VCaP (cell line): Measurements from ENCODE around the gene CCDC81.

Experiments used
- H3K27ac ChIP-seq: fragments of 450-650 bp; 2 replicates; pipeline ENCODE4 v1.5.1; 2017
- CTCF ChIP-seq: fragments of 450-650 bp; conservative IDR thresholded peaks from 2 replicates; pipeline ENCODE4 v1.5.1; 2017; ENCODE audit warnings: mild to moderate bottlenecking, moderate library complexity

The CCDC81 gene

DNA sequence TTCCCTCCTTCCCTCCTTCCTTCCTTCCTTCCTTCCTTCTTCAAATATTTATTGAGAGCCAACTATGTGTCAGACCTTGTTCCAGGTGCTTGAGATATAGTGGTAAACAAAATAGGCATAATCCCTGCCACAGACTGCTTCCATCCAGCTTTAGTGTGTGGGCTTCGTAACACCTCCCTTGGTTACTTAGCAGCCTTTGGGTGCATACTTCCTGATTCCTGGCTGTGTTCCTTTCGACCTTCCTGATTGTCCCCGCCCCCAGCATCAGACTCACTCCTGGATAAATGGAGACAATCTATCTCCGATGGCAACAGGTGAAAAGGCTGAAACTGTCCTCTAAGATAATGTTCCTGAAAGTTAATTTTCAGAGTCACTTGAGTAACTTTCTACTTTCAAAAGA, 13.5 kb downstream of the CCDC81 start:
- H3K27ac ChIP-seq, result no peak overlapping the region
- no peak for TF ChIP-seq CTCF

DNA sequence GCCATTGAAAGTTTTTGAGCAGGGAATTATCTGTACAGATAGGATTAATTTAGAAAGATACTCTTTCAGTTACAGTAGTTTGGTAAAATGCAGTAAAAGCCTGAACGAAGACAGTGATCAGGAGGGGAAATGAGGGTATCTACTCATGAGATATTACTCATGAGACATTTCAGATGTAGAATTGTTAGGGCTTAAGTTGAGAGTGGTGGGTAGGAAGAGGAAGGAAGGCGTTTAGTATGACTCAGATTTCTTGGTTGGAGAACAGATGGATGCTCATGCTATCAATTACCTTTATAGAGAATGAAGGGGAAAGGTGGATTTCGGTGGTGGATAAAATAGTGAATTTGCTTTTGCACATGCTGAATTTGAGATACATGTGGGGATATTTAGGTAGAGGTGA, 15.8 kb downstream of the CCDC81 start:
- TF ChIP-seq CTCF, result no peak
- H3K27ac ChIP-seq, result no peak overlapping the region

DNA sequence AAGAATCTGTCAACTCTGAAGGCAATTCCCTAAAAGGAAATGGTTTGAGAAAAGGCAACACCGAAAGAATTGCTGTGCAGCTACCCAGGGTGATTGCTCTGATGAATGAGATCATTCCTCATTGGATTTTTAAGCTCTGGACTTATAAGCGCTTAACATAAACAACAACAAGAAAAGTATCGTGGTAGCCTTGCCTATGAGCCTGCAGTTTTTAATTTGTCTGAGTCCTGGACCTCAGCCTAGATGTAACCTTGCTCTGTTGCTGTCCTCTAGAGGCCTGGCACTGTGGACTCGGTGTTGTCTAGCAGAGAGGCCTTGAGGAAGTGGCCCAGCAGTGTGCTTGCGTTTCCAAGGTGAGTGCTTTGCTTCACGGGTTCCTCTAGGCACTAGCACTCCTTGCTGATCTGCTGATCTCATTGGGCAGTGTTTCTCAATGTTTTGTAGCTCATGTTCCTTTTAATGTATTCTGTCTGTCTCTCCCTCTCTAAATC, 20.4 kb downstream of the CCDC81 start:
- no peak for TF ChIP-seq CTCF
- no peak overlapping the region for H3K27ac ChIP-seq

DNA sequence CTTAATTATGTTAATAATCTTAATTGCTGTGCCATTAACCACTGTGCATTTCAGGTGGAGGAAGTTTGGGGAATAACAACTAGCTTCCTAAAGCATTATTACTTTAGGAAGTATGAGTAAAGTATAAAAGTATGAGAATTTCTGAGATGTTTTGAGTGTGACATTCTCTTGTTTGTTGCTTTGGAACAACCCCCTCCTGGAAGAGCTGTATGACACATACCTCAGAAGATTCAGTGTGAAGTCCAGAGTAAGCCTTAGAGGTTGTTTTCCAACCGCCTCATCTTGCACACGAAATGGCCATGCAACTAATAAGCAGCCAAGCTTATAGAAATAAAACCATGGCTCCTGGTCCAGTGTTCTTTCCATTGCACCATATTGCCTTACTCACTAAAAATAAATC, 21.7 kb downstream of the CCDC81 start:
- no peak overlapping the region for H3K27ac ChIP-seq
- TF ChIP-seq CTCF, result no peak

GRCh38 chr11:86397351-86397750, 22.7 kb downstream of the CCDC81 start:
- TF ChIP-seq CTCF, result no peak
- H3K27ac ChIP-seq, result no peak overlapping the region

- H3K27ac ChIP-seq, result no peak overlapping the region
- TF ChIP-seq CTCF, result no peak
These were observed 23.4 kb downstream of the CCDC81 start for GRCh38 chr11:86398106-86398505.

GRCh38 chr11:86403458-86403857, 28.8 kb downstream of the CCDC81 start:
- no peak overlapping the region for H3K27ac ChIP-seq

More at GRCh38 chr11:86403458-86403857, 28.8 kb downstream of the CCDC81 start:
- TF ChIP-seq CTCF, result no peak
